Cardiac fibroblast (primary cell): ENCODE data around the gene SYNE2.

ENCODE experiments used
- DNase-seq, 2 donors: peaks; one replicate each; pipeline versions ENCODE4 v3.0.0 to v3.0.0-alpha.2; 2010; ENCODE audit warnings: low read depth in 2 of 2
- H3K4me3 ChIP-seq, 2 donors: replicated peaks in 1 of 2; 1 replicate in 1 of 2; 2 replicates in 1 of 2; pipeline ENCODE4 v1.5.1; 2011; ENCODE audit warnings: low read depth in 2 of 2, low read length in 2 of 2, mild to moderate bottlenecking in 2 of 2, moderate library complexity in 1 of 2
- CTCF ChIP-seq: IDR thresholded peaks from one replicate; pipeline ENCODE4 v1.5.1; 2011; ENCODE audit warnings: low read depth, mild to moderate bottlenecking, low read length, inconsistent platforms

Gene SYNE2

GRCh38 chr14:64064447-64064846 is 211.6 kb downstream of the SYNE2 start:
- no peak for TF ChIP-seq CTCF
- no peak for DNase-seq
- no peak overlapping the region for H3K4me3 ChIP-seq

- TF ChIP-seq CTCF: no peak
- DNase-seq: no peak
- no peak overlapping the region for H3K4me3 ChIP-seq
Observed at GRCh38 chr14:64069634-64070359, 217.0 kb downstream of the SYNE2 start.

- TF ChIP-seq CTCF: no peak
- H3K4me3 ChIP-seq: no peak overlapping the region
- peak; percentile 22 to 82 for DNase-seq
Observed at GRCh38 chr14:64074961-64075612, 222.3 kb downstream of the SYNE2 start.

- H3K4me3 ChIP-seq: no peak overlapping the region
- TF ChIP-seq CTCF: no peak
- no peak for DNase-seq
Observed at GRCh38 chr14:64075613-64076005, 222.8 kb downstream of the SYNE2 start.

- no peak for DNase-seq
- no peak for TF ChIP-seq CTCF
- H3K4me3 ChIP-seq: no peak overlapping the region
Observed at GRCh38 chr14:64080452-64080851, 227.6 kb downstream of the SYNE2 start.

- H3K4me3 ChIP-seq: no peak overlapping the region
- no peak for TF ChIP-seq CTCF
- peak in 1 of 2 donors; percentile 33 for DNase-seq
Observed at GRCh38 chr14:64081174-64081746, 228.5 kb downstream of the SYNE2 start.
